GM12878 (cell line): Measurements from ENCODE around the gene ANKHD1. TPM values are rescaled to one million over a fixed set of nuclear protein-coding genes. Genes with fewer than 3 reads are reported as not detected.

Experiments
- BCL11A ChIP-seq: IDR thresholded peaks from 2 replicates; pipeline ENCODE4 v1.6.1; 2011; ENCODE audit warnings: low read depth, low read length
- CBFB ChIP-seq: IDR thresholded peaks from 2 replicates; pipeline ENCODE4 v1.6.1; 2016; ENCODE audit warnings: antibody characterized with exemption, low read depth
- CBX3 ChIP-seq: fragments of 200-600 bp; sonication (generic); IDR thresholded peaks from 2 replicates; pipeline ENCODE4 v1.6.1; 2016; ENCODE audit warnings: low read depth, borderline replicate concordance
- CHD4 ChIP-seq: fragments of 200-600 bp; sonication (generic); IDR thresholded peaks from 2 replicates; pipeline ENCODE4 v1.6.1; 2016; ENCODE audit warnings: mild to moderate bottlenecking
- CREB1 ChIP-seq: IDR thresholded peaks from 2 replicates; pipeline ENCODE4 v1.6.1; 2012; ENCODE audit warnings: low read depth, mild to moderate bottlenecking, inconsistent platforms
- FOXM1 ChIP-seq: IDR thresholded peaks from 2 replicates; pipeline ENCODE4 v1.6.1; 2012; ENCODE audit warnings: low read depth, mild to moderate bottlenecking, inconsistent platforms, low read length, moderate library complexity
- IKZF2 ChIP-seq, 2 experiments: fragments of 450-650 bp; IDR thresholded peaks; 2 replicates each; pipeline ENCODE4 v1.6.1; 2017; ENCODE audit warnings: mild to moderate bottlenecking in 2 of 2, moderate library complexity in 2 of 2
- LARP7 ChIP-seq: fragments of 450-650 bp; IDR thresholded peaks from 2 replicates; pipeline ENCODE4 v1.6.1; 2017; ENCODE audit warnings: mild to moderate bottlenecking
- MTA3 ChIP-seq: IDR thresholded peaks from 2 replicates; pipeline ENCODE4 v1.6.1; 2012; ENCODE audit warnings: low read length, inconsistent platforms, borderline replicate concordance
- NFYB ChIP-seq: IDR thresholded peaks from 2 replicates; pipeline ENCODE4 v1.6.1; 2011; ENCODE audit warnings: low read depth, mild to moderate bottlenecking, low read length, improper control_type of control experiment, moderate library complexity; ENCODE audit not compliant: insufficient read depth
- NR2C2 ChIP-seq: IDR thresholded peaks from 2 replicates; pipeline ENCODE4 v1.6.1; 2011; ENCODE audit warnings: borderline replicate concordance, low read depth; ENCODE audit not compliant: control insufficient read depth, insufficient read length
- PAX8 ChIP-seq: fragments of 450-650 bp; IDR thresholded peaks from 2 replicates; pipeline ENCODE4 v1.6.1; 2017; ENCODE audit warnings: mild to moderate bottlenecking, moderate library complexity
- RAD21 ChIP-seq: IDR thresholded peaks from 2 replicates; pipeline ENCODE4 v1.6.1; 2011; ENCODE audit warnings: mild to moderate bottlenecking, low read depth, low read length, moderate library complexity; ENCODE audit not compliant: insufficient read depth
- SMAD1 ChIP-seq: fragments of 450-650 bp; IDR thresholded peaks from 2 replicates; pipeline ENCODE4 v1.6.1; 2018; ENCODE audit warnings: mild to moderate bottlenecking, low read depth; ENCODE audit not compliant: partially characterized antibody
- SMAD5 ChIP-seq: IDR thresholded peaks from 2 replicates; pipeline ENCODE4 v1.6.1; 2016; ENCODE audit warnings: antibody characterized with exemption, low read depth
- SREBF1 ChIP-seq: IDR thresholded peaks from 2 replicates; pipeline ENCODE4 v1.6.1; 2012; ENCODE audit warnings: mild to moderate bottlenecking, low read length
- SREBF2 ChIP-seq: IDR thresholded peaks from 2 replicates; pipeline ENCODE4 v1.6.1; 2012; ENCODE audit warnings: mild to moderate bottlenecking, low read length
- STAT1 ChIP-seq: fragments of 450-650 bp; conservative IDR thresholded peaks from 2 replicates; pipeline ENCODE4 v1.6.1; 2014; ENCODE audit warnings: antibody characterized with exemption, mild to moderate bottlenecking
- TCF7 ChIP-seq: IDR thresholded peaks from 2 replicates; pipeline ENCODE4 v1.6.1; 2014; ENCODE audit warnings: antibody characterized with exemption, borderline replicate concordance
- YBX1 ChIP-seq: fragments of 450-650 bp; IDR thresholded peaks from 2 replicates; pipeline ENCODE4 v1.6.1; 2016; ENCODE audit warnings: antibody characterized with exemption
- polyA plus RNA-seq, 11 experiments: library from polyadenylated mRNA; depleted of rRNA in 4 of 11; unstranded in 6 of 11; stranded (reverse) in 5 of 11; fragments of >200 nt; fragmentation: Nextera tagmentation in 4 of 11; fragmentation: Illumina TruSeq in 1 of 11; extraction: Ambion mirVana in 4 of 11; extraction: Trizol in 1 of 11; gene quantifications; 1 replicate in 1 of 11; 2 replicates in 10 of 11; pipeline versions ENCODE4 v1.2.1 to v1.2.3, GENCODE V29; 2011 to 2016; ENCODE audit warnings: inconsistent platforms in 2 of 11, missing spikeins in 2 of 11, low read depth in 1 of 11
- total RNA-seq, 4 experiments: library from RNA; depleted of rRNA in 3 of 4; stranded (reverse); fragments of >200 nt in 3 of 4; fragmentation: Illumina TruSeq in 1 of 4; extraction: Trizol in 1 of 4; gene quantifications; 2 replicates each; pipeline versions ENCODE4 v1.2.1 to v1.2.3, GENCODE V29; 2013 to 2021
- TF ChIP-seq, protein P1 (sequence below): fragments of 150-350 bp; IDR thresholded peaks from 2 replicates; pipeline ENCODE4 v1.6.1; 2014; ENCODE audit warnings: mild to moderate bottlenecking, low read depth, low read length
- TF ChIP-seq, protein P2 (sequence below): fragments of 450-650 bp; IDR thresholded peaks from 2 replicates; pipeline ENCODE4 v1.6.1; 2017; ENCODE audit warnings: mild to moderate bottlenecking, low read depth, inconsistent platforms; ENCODE audit not compliant: poor library complexity, severe bottlenecking
- TF ChIP-seq, protein P3 (sequence below): IDR thresholded peaks from 2 replicates; pipeline ENCODE4 v1.6.1; 2011; ENCODE audit warnings: borderline replicate concordance, low read depth, mild to moderate bottlenecking, moderate library complexity, mixed read lengths, low read length; ENCODE audit not compliant: insufficient read depth; ENCODE audit errors: extremely low read length
- TF ChIP-seq, protein P4 (sequence below): fragments of 450-650 bp; IDR thresholded peaks from 2 replicates; pipeline ENCODE4 v1.6.1; 2018; ENCODE audit warnings: mild to moderate bottlenecking, low read depth, moderate library complexity; ENCODE audit not compliant: partially characterized antibody

Gene ANKHD1
- total and polyA plus RNA-seq, 10 of the 15 experiments (the other 5 are each of a cell fraction or from before 2014, with no cell fraction given), result 31.6 to 96.8 (median 74.3) TPM

DNA sequence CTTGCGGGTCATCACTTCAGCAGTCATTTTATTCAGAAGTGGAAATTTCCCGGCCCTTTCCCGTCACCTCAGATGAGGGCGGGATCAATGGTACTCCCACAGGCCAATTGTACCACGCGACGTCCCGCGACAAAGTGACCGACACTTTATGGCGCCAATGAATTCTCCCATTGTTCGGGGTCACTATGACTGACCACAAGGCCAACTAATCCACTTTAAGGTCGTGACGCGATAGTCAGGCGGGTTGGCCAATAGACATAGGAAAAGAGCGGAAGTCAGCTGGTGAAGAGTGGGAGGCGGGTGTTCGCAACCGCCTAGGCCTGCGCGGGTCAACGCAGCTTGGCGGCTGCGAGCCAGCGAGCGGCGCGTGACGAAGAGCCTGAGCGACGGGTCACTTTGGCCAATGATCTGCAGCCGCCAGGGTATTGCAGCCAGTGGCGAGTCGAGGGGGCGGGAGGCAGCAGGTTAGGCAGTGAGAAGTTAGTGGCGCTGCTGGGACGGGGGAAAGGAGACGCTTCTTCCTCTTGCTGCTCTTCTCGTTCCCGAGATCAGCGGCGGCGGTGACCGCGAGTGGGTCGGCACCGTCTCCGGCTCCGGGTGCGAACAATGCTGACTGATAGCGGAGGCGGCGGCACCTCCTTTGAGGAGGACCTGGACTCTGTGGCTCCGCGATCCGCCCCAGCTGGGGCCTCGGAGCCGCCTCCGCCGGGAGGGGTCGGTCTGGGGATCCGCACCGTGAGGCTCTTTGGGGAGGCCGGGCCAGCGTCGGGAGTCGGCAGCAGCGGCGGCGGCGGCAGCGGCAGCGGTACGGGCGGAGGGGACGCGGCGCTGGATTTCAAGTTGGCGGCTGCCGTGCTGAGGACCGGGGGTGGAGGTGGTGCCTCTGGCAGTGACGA, at the start of gene ANKHD1 (continued):
- TF ChIP-seq, protein P1, sequence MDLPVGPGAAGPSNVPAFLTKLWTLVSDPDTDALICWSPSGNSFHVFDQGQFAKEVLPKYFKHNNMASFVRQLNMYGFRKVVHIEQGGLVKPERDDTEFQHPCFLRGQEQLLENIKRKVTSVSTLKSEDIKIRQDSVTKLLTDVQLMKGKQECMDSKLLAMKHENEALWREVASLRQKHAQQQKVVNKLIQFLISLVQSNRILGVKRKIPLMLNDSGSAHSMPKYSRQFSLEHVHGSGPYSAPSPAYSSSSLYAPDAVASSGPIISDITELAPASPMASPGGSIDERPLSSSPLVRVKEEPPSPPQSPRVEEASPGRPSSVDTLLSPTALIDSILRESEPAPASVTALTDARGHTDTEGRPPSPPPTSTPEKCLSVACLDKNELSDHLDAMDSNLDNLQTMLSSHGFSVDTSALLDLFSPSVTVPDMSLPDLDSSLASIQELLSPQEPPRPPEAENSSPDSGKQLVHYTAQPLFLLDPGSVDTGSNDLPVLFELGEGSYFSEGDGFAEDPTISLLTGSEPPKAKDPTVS, result no peak
- TF ChIP-seq CBFB (peak; percentile 49; the same call in 1 of the 2 replicates), CHD4 (no peak), IKZF2 (IDR thresholded peaks at IDR 0.05) (peak in 1 of 2 experiments; percentile 68; a peak in 1 of 4 replicates), NFYB (peak; percentile 96), SREBF2 (peak; percentile 62; the same call in 1 of the 2 replicates), FOXM1 (0 out of 2 replicates have a peak, but pooled peaks have one; percentile 16), SREBF1 (peak; percentile 52; the same call in 1 of the 2 replicates), MTA3 (no peak), YBX1 (no peak), SMAD5 (peak; percentile 69; the same call in 1 of the 2 replicates), CREB1 (peak; percentile 97), SMAD1 (peak; percentile 70), NR2C2 (no peak), PAX8 (no peak), RAD21 (no peak), CBX3 (no peak), STAT1 (no peak), LARP7 (peak; percentile 64), TCF7 (no peak), BCL11A (no peak)
- TF ChIP-seq, protein P2, sequence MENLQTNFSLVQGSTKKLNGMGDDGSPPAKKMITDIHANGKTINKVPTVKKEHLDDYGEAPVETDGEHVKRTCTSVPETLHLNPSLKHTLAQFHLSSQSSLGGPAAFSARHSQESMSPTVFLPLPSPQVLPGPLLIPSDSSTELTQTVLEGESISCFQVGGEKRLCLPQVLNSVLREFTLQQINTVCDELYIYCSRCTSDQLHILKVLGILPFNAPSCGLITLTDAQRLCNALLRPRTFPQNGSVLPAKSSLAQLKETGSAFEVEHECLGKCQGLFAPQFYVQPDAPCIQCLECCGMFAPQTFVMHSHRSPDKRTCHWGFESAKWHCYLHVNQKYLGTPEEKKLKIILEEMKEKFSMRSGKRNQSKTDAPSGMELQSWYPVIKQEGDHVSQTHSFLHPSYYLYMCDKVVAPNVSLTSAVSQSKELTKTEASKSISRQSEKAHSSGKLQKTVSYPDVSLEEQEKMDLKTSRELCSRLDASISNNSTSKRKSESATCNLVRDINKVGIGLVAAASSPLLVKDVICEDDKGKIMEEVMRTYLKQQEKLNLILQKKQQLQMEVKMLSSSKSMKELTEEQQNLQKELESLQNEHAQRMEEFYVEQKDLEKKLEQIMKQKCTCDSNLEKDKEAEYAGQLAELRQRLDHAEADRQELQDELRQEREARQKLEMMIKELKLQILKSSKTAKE, result peak; percentile 99
- TF ChIP-seq, protein P3, sequence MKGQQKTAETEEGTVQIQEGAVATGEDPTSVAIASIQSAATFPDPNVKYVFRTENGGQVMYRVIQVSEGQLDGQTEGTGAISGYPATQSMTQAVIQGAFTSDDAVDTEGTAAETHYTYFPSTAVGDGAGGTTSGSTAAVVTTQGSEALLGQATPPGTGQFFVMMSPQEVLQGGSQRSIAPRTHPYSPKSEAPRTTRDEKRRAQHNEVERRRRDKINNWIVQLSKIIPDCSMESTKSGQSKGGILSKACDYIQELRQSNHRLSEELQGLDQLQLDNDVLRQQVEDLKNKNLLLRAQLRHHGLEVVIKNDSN, result peak; percentile 75
- TF ChIP-seq, protein P4, sequence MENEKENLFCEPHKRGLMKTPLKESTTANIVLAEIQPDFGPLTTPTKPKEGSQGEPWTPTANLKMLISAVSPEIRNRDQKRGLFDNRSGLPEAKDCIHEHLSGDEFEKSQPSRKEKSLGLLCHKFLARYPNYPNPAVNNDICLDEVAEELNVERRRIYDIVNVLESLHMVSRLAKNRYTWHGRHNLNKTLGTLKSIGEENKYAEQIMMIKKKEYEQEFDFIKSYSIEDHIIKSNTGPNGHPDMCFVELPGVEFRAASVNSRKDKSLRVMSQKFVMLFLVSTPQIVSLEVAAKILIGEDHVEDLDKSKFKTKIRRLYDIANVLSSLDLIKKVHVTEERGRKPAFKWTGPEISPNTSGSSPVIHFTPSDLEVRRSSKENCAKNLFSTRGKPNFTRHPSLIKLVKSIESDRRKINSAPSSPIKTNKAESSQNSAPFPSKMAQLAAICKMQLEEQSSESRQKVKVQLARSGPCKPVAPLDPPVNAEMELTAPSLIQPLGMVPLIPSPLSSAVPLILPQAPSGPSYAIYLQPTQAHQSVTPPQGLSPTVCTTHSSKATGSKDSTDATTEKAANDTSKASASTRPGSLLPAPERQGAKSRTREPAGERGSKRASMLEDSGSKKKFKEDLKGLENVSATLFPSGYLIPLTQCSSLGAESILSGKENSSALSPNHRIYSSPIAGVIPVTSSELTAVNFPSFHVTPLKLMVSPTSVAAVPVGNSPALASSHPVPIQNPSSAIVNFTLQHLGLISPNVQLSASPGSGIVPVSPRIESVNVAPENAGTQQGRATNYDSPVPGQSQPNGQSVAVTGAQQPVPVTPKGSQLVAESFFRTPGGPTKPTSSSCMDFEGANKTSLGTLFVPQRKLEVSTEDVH, result peak; percentile 90
